Left lobe of liver (tissue), 2 donors: Measurements from ENCODE around the gene ATRNL1. TPM values are rescaled to one million over a fixed set of nuclear protein-coding genes. Genes with fewer than 3 reads are reported as not detected.

Experiments used
- ATAC-seq: fragments of 200-7000 bp; cut with Tn5 transposase; one replicate; pipeline ENCODE4 v1.9.1; 2020; ENCODE audit warnings: mild to moderate bottlenecking, moderate library complexity
- DNase-seq: peaks from one replicate; pipeline ENCODE4 v3.0.0-alpha.2; 2020; ENCODE audit warnings: low spot score
- total RNA-seq: library from RNA; stranded (reverse); gene quantifications from one replicate; pipeline ENCODE4 v1.2.1, GENCODE V29; 2021
- donor health status: DM: no; HTN: no; CAD: no; lungs with moderate emphysema.
- donor health status: DM: no; HTN: yes; CAD: no.

ATRNL1 gene
- total RNA-seq, 1 donor from 2014 or later: 1.3 TPM

DNA sequence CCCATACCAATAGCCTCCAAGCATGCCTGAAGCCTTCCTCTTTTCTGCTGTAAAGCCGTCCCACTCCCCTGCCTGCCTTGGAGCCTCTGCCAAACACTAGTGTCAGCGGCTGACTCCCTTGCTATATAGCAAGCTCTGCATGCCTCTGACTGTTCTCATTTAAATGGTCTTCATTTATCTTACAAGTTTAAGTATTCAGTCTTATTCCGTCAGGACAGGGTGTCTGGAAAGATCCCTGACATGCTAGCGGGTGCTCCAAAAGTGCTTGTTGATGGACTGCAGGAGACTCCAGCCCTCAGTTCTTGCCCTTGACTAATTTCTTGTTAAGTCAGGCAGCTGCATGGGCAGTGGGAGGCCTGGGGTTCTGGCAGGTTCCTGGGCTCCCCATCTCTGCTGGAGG is 881.2 kb downstream of the ATRNL1 start:
- DNase-seq (no peak), ATAC-seq (no peak)

DNA sequence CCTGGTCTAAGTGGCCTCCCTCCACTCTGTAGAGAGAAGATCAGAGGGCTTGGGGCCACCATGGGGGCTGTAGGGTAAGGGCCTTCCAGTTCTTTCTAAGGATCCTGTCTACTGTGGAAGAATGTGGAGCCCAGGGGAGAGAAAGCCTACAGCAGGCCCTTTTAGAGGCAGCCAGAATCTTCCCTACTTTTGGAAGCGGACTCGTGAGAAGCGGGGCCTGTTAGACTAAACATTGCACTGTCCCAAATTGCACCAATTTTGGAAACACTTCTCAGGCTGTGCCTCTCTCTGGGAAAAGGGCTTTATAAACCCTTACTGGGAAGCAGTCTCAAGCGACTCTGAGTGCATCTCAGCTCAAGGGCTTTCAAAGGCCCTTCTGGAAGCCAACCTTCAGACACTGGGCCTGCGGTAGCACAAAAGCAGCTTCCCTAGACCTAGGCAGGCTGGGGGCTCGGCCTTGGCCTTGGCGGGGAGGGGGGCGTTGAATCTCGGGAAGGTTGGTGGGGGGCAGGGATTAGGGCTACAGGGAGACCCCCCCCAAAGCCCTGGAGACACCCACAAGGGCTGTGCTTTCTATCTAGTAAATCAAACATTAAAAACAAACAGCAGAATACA is 881.8 kb downstream of the ATRNL1 start:
- ATAC-seq (no peak), DNase-seq (peak; percentile 22)

DNA sequence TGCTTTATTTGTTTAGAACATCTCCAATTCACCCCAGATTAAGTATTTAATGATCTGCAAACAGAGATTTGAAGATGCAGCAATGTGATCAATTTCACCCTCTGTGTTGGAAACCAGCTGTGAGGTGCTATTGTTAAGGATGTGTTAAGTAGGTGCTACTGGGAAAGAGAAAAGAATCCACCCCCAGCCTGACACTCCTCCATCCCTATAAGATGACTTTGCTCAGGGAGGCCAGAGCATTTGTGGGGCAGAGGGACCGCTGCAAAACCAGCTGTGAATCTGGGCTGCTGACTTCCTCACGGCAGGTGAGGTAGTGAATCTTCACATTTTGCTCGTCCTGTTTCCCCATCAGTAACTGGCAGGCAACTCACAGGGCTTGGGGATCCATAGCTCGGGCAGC is 882.3 kb downstream of the ATRNL1 start:
- ATAC-seq (no peak), DNase-seq (peak; percentile 22)

DNA sequence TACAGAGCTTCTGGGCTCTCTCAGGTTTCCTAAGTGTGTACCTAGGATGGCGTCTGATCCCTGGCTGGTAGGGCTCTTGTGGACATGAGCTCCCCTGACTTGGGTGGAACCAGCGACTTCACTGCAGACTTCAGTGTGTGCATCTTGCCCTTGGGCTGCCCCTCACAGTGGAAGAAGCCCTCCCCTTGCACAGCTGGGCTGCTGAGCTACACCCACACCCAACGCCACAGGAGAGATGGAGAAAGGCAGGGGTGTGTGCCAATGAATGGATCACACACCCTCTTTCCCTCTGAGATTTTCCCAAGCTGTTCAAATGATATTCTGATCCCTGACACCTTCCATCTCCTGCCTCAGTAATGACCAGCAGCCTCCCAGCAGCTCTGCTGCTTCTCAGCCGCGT is 883.2 kb downstream of the ATRNL1 start:
- peak; percentile 22 for DNase-seq
- no peak for ATAC-seq

DNA sequence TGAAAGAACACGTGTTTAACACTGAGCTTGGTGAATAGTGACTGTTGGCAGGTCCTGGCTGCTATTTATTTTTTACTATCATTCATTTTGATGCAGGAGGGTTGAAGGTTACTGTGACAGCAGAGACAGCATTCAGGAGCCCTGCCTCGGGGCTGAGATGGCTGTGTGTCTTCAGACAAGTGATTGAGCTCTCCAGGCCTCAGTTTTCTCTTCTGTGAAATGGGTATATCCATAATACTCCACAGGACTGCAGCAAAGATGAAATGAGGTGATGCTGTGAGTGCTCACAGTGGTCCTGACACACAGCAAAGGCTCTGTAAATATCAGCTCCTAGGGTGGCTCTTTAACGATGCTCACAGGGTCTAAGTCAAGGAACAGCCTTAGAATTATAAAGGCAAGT is 884.7 kb downstream of the ATRNL1 start:
- no peak for ATAC-seq
- DNase-seq: peak; percentile 7

DNA sequence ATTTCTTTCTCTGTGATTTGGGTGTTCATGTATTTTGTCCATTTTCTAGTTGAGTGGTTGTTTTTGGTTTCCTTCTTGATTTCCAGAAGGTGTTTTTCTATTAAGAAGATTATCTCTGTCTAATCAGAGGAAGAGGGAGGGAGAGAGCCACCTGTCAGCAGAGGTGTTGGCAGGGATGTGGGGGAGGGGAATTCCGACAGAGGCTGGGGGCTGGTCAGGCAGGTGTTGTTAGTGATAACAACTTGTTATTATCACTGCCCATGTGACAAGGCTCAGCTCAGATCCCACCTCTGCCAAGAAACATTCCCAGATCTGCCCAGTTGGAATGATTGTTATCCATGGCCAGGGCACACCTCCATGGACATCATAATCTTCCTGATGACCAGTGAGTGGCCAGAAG is 886.4 kb downstream of the ATRNL1 start:
- ATAC-seq (no peak), DNase-seq (no peak)

DNA sequence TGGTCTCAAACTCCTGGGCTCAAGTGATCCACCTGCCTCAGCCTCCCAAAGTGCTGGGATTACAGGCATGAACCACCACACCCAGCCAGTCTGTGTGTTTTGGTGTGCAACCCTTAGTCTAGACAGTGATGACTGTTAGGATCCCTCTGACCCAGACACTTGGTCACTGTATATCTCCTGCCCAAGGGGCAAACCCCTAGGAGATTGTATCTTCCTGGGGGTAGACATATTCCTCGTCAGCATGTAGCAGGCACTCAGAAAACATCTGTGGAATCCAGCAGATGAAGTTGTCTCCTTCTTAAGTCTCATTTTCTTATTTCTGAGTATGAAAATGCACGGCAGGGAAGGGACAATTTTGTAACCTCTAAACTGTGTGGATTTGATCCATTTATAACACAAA is 887.3 kb downstream of the ATRNL1 start:
- ATAC-seq: no peak

DNA sequence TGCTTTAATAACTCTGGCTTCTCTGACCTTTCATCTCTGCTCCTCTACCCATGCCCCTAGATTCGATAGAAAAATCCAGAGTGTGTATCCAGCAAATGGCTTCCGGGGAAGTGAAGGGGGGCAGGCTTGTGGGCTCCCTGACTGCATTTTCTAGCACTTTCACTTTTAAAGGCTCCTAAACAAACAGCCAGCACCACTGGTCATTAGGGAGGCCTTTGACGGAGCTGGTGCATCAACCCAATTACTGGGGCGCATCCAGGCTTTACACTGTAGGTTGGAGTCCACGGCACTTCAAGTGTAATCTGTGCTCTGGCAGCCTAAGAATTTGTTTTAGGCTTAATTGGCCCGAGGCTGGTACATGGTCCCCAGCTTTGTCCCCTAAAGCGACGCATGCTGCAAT is 887.9 kb downstream of the ATRNL1 start:
- ATAC-seq: peak; percentile 51

More for the DNA sequence above, 887.3 kb downstream of the ATRNL1 start:
- no peak for DNase-seq

DNA sequence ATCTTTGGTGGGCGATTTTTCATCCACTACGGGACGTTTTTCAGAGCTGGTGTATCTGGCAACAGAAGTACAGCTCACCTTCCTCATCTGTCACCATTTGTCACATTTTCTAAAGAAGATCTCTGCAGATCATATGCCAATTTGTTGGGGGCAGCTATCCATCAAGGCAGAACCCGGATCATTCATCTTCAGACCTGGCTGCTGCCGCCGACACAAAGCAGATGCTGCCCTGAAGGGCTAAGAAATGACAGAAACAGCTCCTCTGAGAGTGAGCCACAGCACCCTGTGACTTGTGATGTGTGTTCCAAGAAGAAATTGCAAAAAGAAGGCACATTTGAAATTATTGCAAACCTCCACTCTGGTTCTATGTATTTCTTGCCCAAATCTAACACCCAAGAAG is 888.9 kb downstream of the ATRNL1 start:
- ATAC-seq (no peak), DNase-seq (no peak)

More for the DNA sequence above, 887.9 kb downstream of the ATRNL1 start:
- no peak for DNase-seq

DNA sequence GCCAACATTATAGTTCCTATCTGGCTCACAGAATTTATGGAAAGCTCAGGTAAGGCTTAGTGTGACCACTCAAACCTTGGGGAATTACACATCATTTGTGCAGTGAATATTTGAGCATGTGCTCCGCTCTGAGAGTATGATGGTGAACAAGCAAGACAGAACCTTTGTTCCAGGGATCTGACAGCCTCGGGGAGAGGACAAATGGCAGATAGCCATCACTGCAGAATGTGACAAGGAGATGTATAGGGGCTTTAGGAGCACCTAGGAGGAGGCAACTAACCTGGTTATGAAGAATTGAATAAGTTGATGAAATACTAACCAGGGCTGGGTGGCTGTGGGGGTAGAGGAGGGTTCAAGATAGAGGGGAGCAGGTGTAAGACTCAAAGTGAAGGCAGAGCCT is 889.4 kb downstream of the ATRNL1 start:
- DNase-seq (no peak), ATAC-seq (no peak)

DNA sequence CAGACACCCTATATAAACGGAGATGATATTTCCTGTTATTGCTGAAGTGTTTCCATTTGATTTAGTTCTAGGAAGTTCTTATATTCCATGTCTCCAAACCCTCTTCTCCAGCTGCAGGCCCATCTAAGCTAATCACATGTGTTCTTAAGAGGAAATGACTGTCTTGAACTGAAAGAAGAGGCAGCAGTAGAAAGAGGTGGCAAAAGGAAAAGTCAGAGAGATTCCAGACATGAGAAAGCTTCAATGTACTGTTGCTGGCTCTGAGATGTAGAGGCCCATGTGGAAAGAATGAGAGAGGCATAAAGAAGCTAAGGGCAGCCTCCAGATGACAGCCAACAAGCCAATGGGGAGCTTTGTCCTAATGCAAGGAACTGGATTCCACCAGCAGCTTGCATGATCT is 892.6 kb downstream of the ATRNL1 start:
- no peak for ATAC-seq
- DNase-seq: no peak

DNA sequence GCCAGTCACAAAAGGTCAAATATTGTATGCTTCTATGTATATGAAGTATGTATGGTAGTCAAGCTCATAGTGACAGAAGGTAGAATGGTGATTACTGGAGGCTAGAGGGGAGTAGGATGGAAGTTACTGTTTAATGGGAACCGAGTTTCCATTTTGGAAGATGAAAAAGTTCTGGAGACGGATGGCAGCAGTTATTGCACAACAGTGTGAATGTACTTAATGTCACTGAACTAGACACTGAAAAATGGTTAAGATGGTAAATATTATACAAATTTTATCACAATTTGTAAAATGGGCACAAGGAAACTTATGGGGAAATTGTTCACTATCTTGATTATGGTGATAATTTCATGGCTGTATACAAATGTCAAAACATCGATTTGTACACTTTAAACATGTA is 895.2 kb downstream of the ATRNL1 start:
- no peak for ATAC-seq
- no peak for DNase-seq

DNA sequence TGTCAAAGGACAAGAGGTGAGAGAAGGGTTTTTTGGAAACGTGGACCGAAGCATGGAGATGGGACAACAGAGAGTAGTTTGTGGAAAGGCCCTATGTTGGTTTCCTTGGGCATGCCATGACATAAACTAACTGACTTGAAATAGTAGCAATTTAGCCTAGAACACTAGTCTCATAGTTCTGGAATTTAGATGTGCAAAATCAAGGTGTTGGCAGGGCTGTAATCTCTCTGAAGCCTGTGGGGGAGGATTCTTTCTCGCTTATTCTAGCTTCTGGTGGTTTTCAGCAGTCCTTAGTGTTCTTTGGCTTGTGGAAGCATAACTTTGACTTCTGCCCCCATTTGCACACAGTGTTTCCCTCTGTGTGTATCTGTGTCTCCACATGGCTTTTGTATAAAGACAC is 896.5 kb downstream of the ATRNL1 start:
- no peak for DNase-seq
- ATAC-seq: no peak

DNA sequence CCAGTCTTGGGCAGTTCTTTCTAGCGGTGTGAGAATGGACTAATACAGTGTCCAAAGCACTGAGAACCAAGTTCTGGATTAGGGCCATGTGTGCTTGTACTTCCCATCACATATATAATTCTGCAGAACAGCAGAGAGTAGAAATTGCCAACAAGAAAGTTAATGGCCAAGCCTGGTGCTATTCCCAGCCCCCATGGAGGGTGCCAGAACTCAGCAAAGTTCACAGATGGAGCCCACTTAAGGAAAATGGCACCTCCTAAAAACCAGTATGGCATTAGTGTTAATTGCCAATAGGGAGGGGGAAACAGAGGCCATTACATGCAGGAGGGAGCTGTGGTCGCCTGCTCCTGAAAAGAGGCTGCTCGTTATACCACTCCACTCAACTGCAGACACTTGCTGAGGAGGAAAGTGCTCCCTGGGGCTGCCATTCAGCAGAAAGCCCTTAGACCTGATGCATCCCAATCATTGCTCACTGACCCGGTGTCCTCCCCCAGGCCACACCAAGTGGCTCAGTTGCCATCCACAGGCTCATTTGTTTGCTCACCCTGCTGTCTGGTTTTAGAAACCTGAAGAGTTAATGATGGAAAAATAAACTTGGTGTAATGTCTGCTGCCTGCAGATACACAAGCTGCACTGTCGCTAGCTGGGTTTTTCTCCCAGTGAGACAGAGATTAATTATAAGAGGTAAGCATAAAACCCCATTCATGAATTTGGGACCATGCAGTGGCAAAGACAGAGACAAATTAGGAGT is 899.2 kb downstream of the ATRNL1 start:
- DNase-seq: no peak
- no peak for ATAC-seq

DNA sequence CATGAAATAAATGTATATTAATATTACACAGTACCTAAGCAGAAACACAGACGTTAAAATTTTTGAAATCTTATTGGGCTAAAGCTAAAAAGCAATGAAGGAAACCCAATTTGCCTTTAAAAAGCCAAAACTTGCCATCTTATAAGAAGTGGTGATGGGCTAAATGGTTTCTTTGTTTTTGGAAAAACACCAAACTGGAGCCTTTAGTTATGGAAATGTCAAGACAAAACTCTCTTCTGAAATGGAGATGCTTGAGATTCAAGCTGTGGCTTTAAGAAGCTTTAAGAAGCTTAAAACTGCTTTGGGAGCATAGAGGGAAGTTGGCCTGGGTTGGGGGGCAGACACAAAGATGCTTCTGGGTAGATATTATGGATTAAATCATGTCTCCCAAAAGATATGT is 902.9 kb downstream of the ATRNL1 start:
- ATAC-seq: no peak
- no peak for DNase-seq

DNA sequence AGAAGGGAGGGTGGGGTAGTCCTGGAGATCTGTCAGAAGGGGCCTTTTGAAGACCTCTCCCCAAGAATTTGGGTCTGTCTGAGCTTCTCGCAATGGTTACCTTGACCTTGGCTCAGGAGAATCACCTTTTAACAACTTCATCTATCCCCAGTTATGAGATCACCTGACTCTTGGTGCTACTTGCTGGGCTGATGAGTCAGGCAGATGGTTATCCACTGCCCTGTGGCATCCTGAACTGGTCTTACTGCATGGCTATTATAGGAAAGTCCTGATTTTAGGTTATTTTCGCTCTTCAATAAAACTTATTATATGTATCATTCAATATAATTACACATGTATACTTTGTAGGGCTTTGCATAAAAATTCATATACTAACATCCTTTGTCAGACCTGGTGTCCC is 905.1 kb downstream of the ATRNL1 start:
- no peak for ATAC-seq

More for the DNA sequence above, 905.1 kb downstream of the ATRNL1 start:
- no peak for DNase-seq

Other genes starting within 250 kb of the ATRNL1 start
- 9.0 TPM for gene TRUB1, start 155.2 kb upstream of the ATRNL1 start, total RNA-seq